Sigmoid colon (tissue), 4 donors: ENCODE data around the gene LMBR1L.

Experiments used
- CTCF ChIP-seq, 4 experiments: fragments of 450-650 bp in 3 of 4; fragments of 200-600 bp in 1 of 4; IDR thresholded peaks; one replicate each; pipeline ENCODE4 v1.5.1; 2016 to 2019; ENCODE audit warnings: antibody characterized with exemption in 4 of 4, mild to moderate bottlenecking in 3 of 4, moderate library complexity in 2 of 4
- EP300 ChIP-seq, 4 donors: sonication (generic); formaldehyde crosslinking; IDR thresholded peaks; one replicate each; pipeline ENCODE4 v1.6.1; 2017; ENCODE audit warnings: antibody characterized with exemption in 4 of 4
- POLR2A ChIP-seq, 2 donors: fragments of 450-650 bp; IDR thresholded peaks; one replicate each; pipeline ENCODE4 v1.6.1; 2016; ENCODE audit warnings: antibody characterized with exemption in 2 of 2, mild to moderate bottlenecking in 2 of 2, moderate library complexity in 2 of 2
- POLR2AphosphoS5 ChIP-seq, 4 donors: sonication (generic); formaldehyde crosslinking; IDR thresholded peaks; one replicate each; pipeline ENCODE4 v1.6.1; 2017; ENCODE audit warnings: antibody characterized with exemption in 4 of 4

GRCh38 chr12:49105504-49106084 is 5.1 kb downstream of the LMBR1L start:
- TF ChIP-seq CTCF (IDR thresholded peaks at IDR 0.05) (no peak), POLR2A (IDR thresholded peaks at IDR 0.05) (no peak), EP300 (IDR thresholded peaks at IDR 0.05) (no peak), POLR2AphosphoS5 (IDR thresholded peaks at IDR 0.05) (no peak)
